Measurements from ENCODE around the gene TMEM203.

Gene TMEM203

GRCh38 chr9:137236238-137236935 is 30.9 kb upstream of the TMEM203 start:
- H3K36me3 Mint-ChIP-seq = peaks cover 5 to 6% of the 10 kb centered on the region in 2 donors
- H3K27ac Mint-ChIP-seq = peak overlapping the region; percentile 71
- H3K27me3 Mint-ChIP-seq = peaks cover 0 to 10% of the 10 kb centered on the region in 2 donors

DNA sequence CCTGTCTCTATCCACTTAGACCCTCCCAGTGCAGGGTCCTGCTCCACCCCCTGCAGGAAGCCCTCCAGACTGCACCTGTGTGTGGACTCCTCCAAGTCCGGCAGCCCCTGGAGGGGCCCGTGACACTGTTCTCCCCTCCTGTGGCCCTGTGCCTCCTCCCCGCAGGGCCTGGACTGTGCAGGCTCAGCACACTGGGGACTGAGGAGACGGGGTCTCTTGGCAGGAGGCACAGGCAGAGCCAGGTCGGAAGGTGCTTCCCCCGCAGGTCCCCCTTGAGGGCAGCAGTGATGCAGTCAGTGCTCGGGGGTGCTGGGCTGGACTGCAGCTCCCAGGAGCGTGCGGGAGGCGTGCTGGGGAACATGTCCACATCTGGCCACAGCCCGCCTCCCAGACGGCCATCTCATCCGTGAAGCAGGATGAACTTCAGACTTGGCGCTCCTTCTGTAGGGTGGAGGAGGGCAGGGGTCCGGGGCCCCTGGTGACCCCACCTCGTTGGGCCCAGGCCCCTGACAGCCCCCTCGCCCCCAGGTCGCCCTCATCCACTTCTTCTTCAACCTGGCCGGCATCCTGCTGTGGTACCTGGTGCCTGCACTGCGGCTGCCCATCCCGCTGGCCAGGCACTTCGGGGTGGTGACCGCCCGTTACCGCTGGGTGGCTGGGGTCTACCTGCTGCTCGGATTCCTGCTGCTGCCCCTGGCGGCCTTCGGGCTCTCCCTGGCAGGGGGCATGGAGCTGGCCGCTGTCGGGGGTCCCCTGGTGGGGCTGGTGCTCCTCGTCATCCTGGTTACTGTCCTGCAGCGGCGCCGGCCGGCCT is 30.2 kb upstream of the TMEM203 start:
- Mint-ChIP-seq H3K27me3 (peaks cover 0 to 10% of the 10 kb centered on the region in 2 donors), H3K27ac (no peak overlapping the region), H3K4me3 (peak overlapping the region; percentile 52 to 61), H3K36me3 (peaks cover 0 to 4% of the 10 kb centered on the region in 2 donors), H3K4me1 (peaks cover 24 to 54% of the 10 kb centered on the region in 2 donors), H3K9me3 (no peaks in the 10 kb centered on the region)
- ATAC-seq (replicated peaks) (no peak), DNase-seq (no peak)

More at GRCh38 chr9:137236238-137236935, 30.9 kb upstream of the TMEM203 start:
- peak; percentile 82 for DNase-seq
- Mint-ChIP-seq H3K9me3 (no peaks in the 10 kb centered on the region), H3K4me1 (peaks cover 26 to 60% of the 10 kb centered on the region in 2 donors), H3K4me3 (peak overlapping the region; percentile 46 to 61)
- ATAC-seq (replicated peaks) = peak; percentile 40 to 43

GRCh38 chr9:137234758-137235423 is 29.4 kb upstream of the TMEM203 start:
- Mint-ChIP-seq H3K27me3 (peaks cover 0 to 11% of the 10 kb centered on the region in 2 donors), H3K27ac (peak overlapping the region; percentile 51), H3K36me3 (peaks cover 0 to 4% of the 10 kb centered on the region in 2 donors), H3K4me3 (peak overlapping the region; percentile 42 to 52), H3K9me3 (no peaks in the 10 kb centered on the region), H3K4me1 (peaks cover 24 to 54% of the 10 kb centered on the region in 2 donors)
- DNase-seq (no peak), ATAC-seq (replicated peaks) (peak; percentile 26)

- no peak overlapping the region for H3K27ac Mint-ChIP-seq
- H3K27me3 Mint-ChIP-seq = peaks cover 0 to 18% of the 10 kb centered on the region in 2 donors
- H3K9me3 Mint-ChIP-seq = no peaks in the 10 kb centered on the region
- DNase-seq (no peak), ATAC-seq (replicated peaks) (no peak)
- peaks cover 0 to 4% of the 10 kb centered on the region in 2 donors for H3K36me3 Mint-ChIP-seq
- no peak overlapping the region for H3K4me3 Mint-ChIP-seq
- H3K4me1 Mint-ChIP-seq = peaks cover 24 to 47% of the 10 kb centered on the region in 2 donors
These were observed 28.7 kb upstream of the TMEM203 start for GRCh38 chr9:137234055-137234697.

- DNase-seq (no peak), ATAC-seq (replicated peaks) (no peak)
- Mint-ChIP-seq H3K9me3 (no peaks in the 10 kb centered on the region), H3K4me3 (no peak overlapping the region), H3K27ac (no peak overlapping the region), H3K4me1 (peaks cover 20 to 39% of the 10 kb centered on the region in 2 donors), H3K36me3 (peaks cover 0 to 2% of the 10 kb centered on the region in 2 donors), H3K27me3 (peaks cover 4 to 21% of the 10 kb centered on the region in 2 donors)
These were observed 27.9 kb upstream of the TMEM203 start for GRCh38 chr9:137233143-137233980.

GRCh38 chr9:137232510-137232909 is 27.1 kb upstream of the TMEM203 start:
- no peak overlapping the region for H3K27ac Mint-ChIP-seq
- ATAC-seq (replicated peaks) = no peak
- H3K27me3 Mint-ChIP-seq = peaks cover 7 to 25% of the 10 kb centered on the region in 2 donors
- no peak overlapping the region for H3K4me3 Mint-ChIP-seq
- DNase-seq = no peak
- H3K9me3 Mint-ChIP-seq = no peaks in the 10 kb centered on the region
- H3K4me1 Mint-ChIP-seq = peaks cover 17 to 35% of the 10 kb centered on the region in 2 donors
- peaks cover 0 to 2% of the 10 kb centered on the region in 2 donors for H3K36me3 Mint-ChIP-seq

GRCh38 chr9:137232101-137232500 is 26.7 kb upstream of the TMEM203 start:
- H3K4me3 Mint-ChIP-seq = no peak overlapping the region
- ATAC-seq (replicated peaks) = no peak

GRCh38 chr9:137231372-137232039 is 26.1 kb upstream of the TMEM203 start:
- ATAC-seq (replicated peaks) = no peak
- Mint-ChIP-seq H3K9me3 (no peaks in the 10 kb centered on the region), H3K4me3 (no peak overlapping the region), H3K27ac (no peak overlapping the region), H3K36me3 (peaks cover 0 to 2% of the 10 kb centered on the region in 2 donors), H3K4me1 (peaks cover 18 to 28% of the 10 kb centered on the region in 2 donors), H3K27me3 (peaks cover 9 to 28% of the 10 kb centered on the region in 2 donors)
- DNase-seq = no peak

More at GRCh38 chr9:137232101-137232500, 26.7 kb upstream of the TMEM203 start:
- H3K9me3 Mint-ChIP-seq = no peaks in the 10 kb centered on the region
- peaks cover 0 to 2% of the 10 kb centered on the region in 2 donors for H3K36me3 Mint-ChIP-seq
- no peak overlapping the region for H3K27ac Mint-ChIP-seq
- peaks cover 9 to 28% of the 10 kb centered on the region in 2 donors for H3K27me3 Mint-ChIP-seq
- no peak for DNase-seq
- peaks cover 16 to 34% of the 10 kb centered on the region in 2 donors for H3K4me1 Mint-ChIP-seq

- H3K4me3 Mint-ChIP-seq = no peak within 1 kb of the TSS
- DNase-seq = no peak
- H3K27me3 Mint-ChIP-seq = peaks cover 12 to 28% of the 10 kb centered on the region in 2 donors
- H3K36me3 Mint-ChIP-seq = peaks cover 0 to 2% of the 10 kb centered on the region in 2 donors
- H3K9me3 Mint-ChIP-seq = no peaks in the 10 kb centered on the region
- no peak within 1 kb of the TSS for H3K27ac Mint-ChIP-seq
- no peak for ATAC-seq (replicated peaks)
- peaks cover 16 to 23% of the 10 kb centered on the region in 2 donors for H3K4me1 Mint-ChIP-seq
These were observed 25.4 kb upstream of the TMEM203 start, which contains the start of gene SLC34A3 for GRCh38 chr9:137230705-137231371. SLC34A3 (plus strand) TSS chr9:137230901; CDS start chr9:137231703, 802 bp downstream.

DNA sequence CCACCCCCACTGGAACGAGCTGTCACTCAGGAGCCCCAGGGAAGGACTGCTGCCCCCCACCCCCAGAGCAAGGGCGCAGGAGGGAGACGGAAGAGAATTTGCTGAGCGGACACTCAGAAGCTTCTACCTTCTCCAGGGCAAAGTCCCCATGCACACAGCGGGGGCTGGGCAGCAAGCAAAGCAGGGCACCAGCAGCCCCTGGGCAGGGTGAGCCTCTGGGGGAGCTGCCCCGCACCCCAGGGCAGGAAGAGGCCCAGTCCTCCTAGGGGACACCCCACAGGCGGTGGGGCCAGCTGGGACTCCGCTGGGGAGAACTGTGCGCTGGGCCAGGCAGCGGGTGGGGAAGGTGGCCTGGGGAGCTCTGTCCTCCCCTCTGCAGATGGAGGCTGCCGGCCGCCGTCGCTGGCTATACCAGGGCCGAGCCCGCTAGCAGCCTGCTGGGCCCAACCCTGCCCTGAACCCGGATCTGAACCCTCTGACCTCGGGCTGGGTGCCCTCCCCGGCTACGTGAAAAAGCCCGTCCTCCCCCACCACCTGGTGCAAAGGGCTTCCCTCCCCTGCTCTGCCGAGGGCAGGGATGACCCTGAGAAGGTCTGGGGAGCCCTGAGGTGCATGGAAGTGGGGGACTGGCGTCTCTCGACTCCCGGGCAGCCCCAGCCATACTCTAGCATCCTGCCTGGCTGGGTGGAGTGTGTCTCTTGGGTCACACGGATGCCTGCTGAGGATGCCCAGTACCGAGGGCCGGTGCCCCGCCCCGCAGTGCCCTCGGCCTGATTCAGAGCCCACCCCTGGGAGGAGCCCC is 24.7 kb upstream of the TMEM203 start:
- H3K36me3 Mint-ChIP-seq = no peaks in the 10 kb centered on the region
- H3K27me3 Mint-ChIP-seq = peaks cover 12 to 28% of the 10 kb centered on the region in 2 donors
- DNase-seq = no peak
- H3K27ac Mint-ChIP-seq = no peak overlapping the region
- H3K9me3 Mint-ChIP-seq = no peaks in the 10 kb centered on the region
- ATAC-seq (replicated peaks) = no peak
- peaks cover 16 to 24% of the 10 kb centered on the region in 2 donors for H3K4me1 Mint-ChIP-seq
- H3K4me3 Mint-ChIP-seq = no peak overlapping the region

- Mint-ChIP-seq H3K27me3 (peaks cover 12 to 28% of the 10 kb centered on the region in 2 donors), H3K27ac (no peak overlapping the region)
These were observed 23.8 kb upstream of the TMEM203 start for GRCh38 chr9:137228968-137229896.

More at GRCh38 chr9:137228968-137229896, 23.8 kb upstream of the TMEM203 start:
- ATAC-seq (replicated peaks) (no peak), DNase-seq (no peak)
- H3K9me3 Mint-ChIP-seq = no peaks in the 10 kb centered on the region
- no peaks in the 10 kb centered on the region for H3K36me3 Mint-ChIP-seq
- H3K4me3 Mint-ChIP-seq = no peak overlapping the region
- H3K4me1 Mint-ChIP-seq = peaks cover 9 to 20% of the 10 kb centered on the region in 2 donors

All from stimulated activated naive B cell treated with anti-CD40 and anti-IgM and Interleukin-4, amounts not matched to agents 10 μg/mL and 1 μg/mL and 100 μg/mL, for 72 hours (primary cell).